Astrocyte of the spinal cord (primary cell): ENCODE results near the gene TRIM29.

Experiments
- DNase-seq: peaks from one replicate; pipeline ENCODE4 v3.0.0; 2011; ENCODE audit warnings: low read depth, low spot score
- H3K4me3 ChIP-seq: 2 replicates; pipeline ENCODE4 v1.5.1; 2011; ENCODE audit warnings: low read depth, mild to moderate bottlenecking, low read length, moderate library complexity
- CTCF ChIP-seq: IDR thresholded peaks from 2 replicates; pipeline ENCODE4 v1.5.1; 2012; ENCODE audit warnings: low read depth, mild to moderate bottlenecking, low read length, inconsistent platforms
- in situ Hi-C: cut with HindIII; loops from 2 replicates; pipeline ENCODE4 v1.10.0; 2017; ENCODE audit warnings: low sequenced_read_pairs

Gene TRIM29

GRCh38 chr11:120160436-120160835, 22.5 kb upstream of the TRIM29 start:
- DNase-seq, result no peak
- in situ Hi-C loops, result no loop called here
- H3K4me3 ChIP-seq, result no peak overlapping the region
- TF ChIP-seq CTCF, result no peak

GRCh38 chr11:120153221-120153620, 15.3 kb upstream of the TRIM29 start:
- no peak for TF ChIP-seq CTCF
- DNase-seq, result no peak
- in situ Hi-C loops, result no loop called here
- H3K4me3 ChIP-seq, result no peak overlapping the region

GRCh38 chr11:120151536-120151935, 13.6 kb upstream of the TRIM29 start:
- no peak for TF ChIP-seq CTCF
- in situ Hi-C loops, result no loop called here
- H3K4me3 ChIP-seq, result no peak overlapping the region
- DNase-seq, result peak; percentile 44

- no peak for DNase-seq
- TF ChIP-seq CTCF, result no peak
- no peak overlapping the region for H3K4me3 ChIP-seq
- in situ Hi-C loops, result no loop called here
These were observed 11.3 kb upstream of the TRIM29 start for GRCh38 chr11:120149246-120149645.

- TF ChIP-seq CTCF, result no peak
- no peak for DNase-seq
- H3K4me3 ChIP-seq, result no peak overlapping the region
- in situ Hi-C loops, result no loop called here
These were observed 10.0 kb upstream of the TRIM29 start for GRCh38 chr11:120147950-120148270.

- DNase-seq, result no peak
- in situ Hi-C loops, result no loop called here
- no peak for TF ChIP-seq CTCF
- H3K4me3 ChIP-seq, result no peak overlapping the region
These were observed 9.4 kb upstream of the TRIM29 start for GRCh38 chr11:120147094-120147949.
